Esophagus muscularis mucosa (tissue), 4 donors: Measurements from ENCODE around the gene YY2. TPM values are rescaled to one million over a fixed set of nuclear protein-coding genes. Genes with fewer than 3 reads are reported as not detected.
"Not testable (repeated sequence)": the region's sequence is repeated elsewhere in the genome, so short reads cannot be mapped to it uniquely, and the experiment has no call there.

Experiments
- DNase-seq: peaks from one replicate; pipeline ENCODE4 v3.0.0-alpha.2; 2017; ENCODE audit errors: extremely low spot score
- H3K27ac ChIP-seq, 4 donors: fragments of 200-600 bp; sonication (generic); replicated peaks in 1 of 4; 1 replicate in 3 of 4; 2 replicates in 1 of 4; pipeline ENCODE4 v1.5.1; 2016 to 2019; ENCODE audit warnings: mild to moderate bottlenecking in 1 of 4
- H3K27me3 ChIP-seq, 4 donors: fragments of 200-600 bp; sonication (generic); one replicate each; pipeline versions ENCODE4 v1.5.1 to v1.6.0; 2016 to 2019
- H3K36me3 ChIP-seq, 4 donors: fragments of 200-600 bp; sonication (generic); one replicate each; pipeline ENCODE4 v1.5.1; 2016 to 2019
- H3K4me1 ChIP-seq, 4 donors: fragments of 200-600 bp; sonication (generic); one replicate each; pipeline ENCODE4 v1.5.1; 2016 to 2019
- H3K4me3 ChIP-seq, 4 donors: fragments of 200-600 bp; sonication (generic); 1 replicate in 2 of 4; 2 replicates in 2 of 4; pipeline ENCODE4 v1.5.1; 2016 to 2019; ENCODE audit warnings: mild to moderate bottlenecking in 4 of 4, moderate library complexity in 1 of 4
- H3K9me3 ChIP-seq, 4 donors: fragments of 200-600 bp; sonication (generic); 1 replicate in 3 of 4; 2 replicates in 1 of 4; pipeline ENCODE4 v1.5.1; 2016 to 2019
- CTCF ChIP-seq, 3 experiments: fragments of 200-600 bp in 2 of 3; fragments of 450-650 bp in 1 of 3; sonication (generic) in 2 of 3; IDR thresholded peaks; one replicate each; pipeline ENCODE4 v1.5.1; 2017 to 2019; ENCODE audit warnings: antibody characterized with exemption in 3 of 3, mild to moderate bottlenecking in 2 of 3, moderate library complexity in 1 of 3
- EP300 ChIP-seq: sonication (generic); formaldehyde crosslinking; IDR thresholded peaks from one replicate; pipeline ENCODE4 v1.6.1; 2017; ENCODE audit warnings: antibody characterized with exemption
- POLR2A ChIP-seq: fragments of 450-650 bp; IDR thresholded peaks from one replicate; pipeline ENCODE4 v1.6.1; 2017; ENCODE audit warnings: antibody characterized with exemption, moderate library complexity, mild to moderate bottlenecking, low read depth
- POLR2AphosphoS5 ChIP-seq, 2 donors: sonication (generic); formaldehyde crosslinking; IDR thresholded peaks; one replicate each; pipeline ENCODE4 v1.6.1; 2017; ENCODE audit warnings: antibody characterized with exemption in 2 of 2
- WGBS: methylation state at CpG from one replicate; pipeline ENCODE4 v1.1.5; 2018; 5-methylcytosine and 5-hydroxymethylcytosine counted together
- intact Hi-C: fragments of 100-400 bp; cut with DNase I; formaldehyde crosslinking; loops from one replicate; pipeline ENCODE4 v1.15.1; 2023
- total RNA-seq, 4 donors: library from RNA; depleted of rRNA; stranded (reverse); fragments of >200 nt; gene quantifications; one replicate each; pipeline versions ENCODE4 v1.1.0 to v1.2.1, GENCODE V29; 2016

The YY2 gene
- total RNA-seq, 4 donors from 2014 or later = 0.84 to 1.7 (median 1.2) TPM

DNA sequence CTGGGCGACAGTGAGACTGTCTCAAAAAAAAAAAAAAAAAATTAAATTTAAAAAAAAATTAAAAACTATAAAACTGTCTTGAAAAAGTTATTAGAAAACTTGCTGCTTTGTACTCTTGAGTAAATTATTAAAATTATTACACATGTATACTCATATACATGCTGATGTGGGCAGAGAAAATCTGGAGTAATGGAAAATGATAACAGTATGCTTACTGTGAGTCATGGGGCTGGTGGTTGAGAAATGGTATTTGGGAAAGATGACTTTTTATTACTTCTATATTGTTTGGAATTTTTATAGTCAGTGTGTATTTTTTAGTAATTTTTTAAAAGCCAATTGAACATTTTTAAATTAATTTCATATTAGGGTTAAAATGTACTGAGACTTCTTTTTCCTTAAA lies 7.5 kb downstream of the YY2 start:
- 100% methylated on average over 1 of the region's 1 CpG for WGBS

GRCh38 chrX:21865436-21865835 lies 9.6 kb downstream of the YY2 start:
- Histone ChIP-seq H3K4me3 (no peak overlapping the region), H3K27ac (no peak overlapping the region), H3K4me1 (peaks cover 0 to 15% (median 2%) of the 10 kb centered on the region in 4 donors), H3K27me3 (no peaks in the 10 kb centered on the region), H3K36me3 (no peaks in the 10 kb centered on the region), H3K9me3 (no peaks in the 10 kb centered on the region)
- no peak for DNase-seq
- intact Hi-C loops = no loop called here
- TF ChIP-seq POLR2AphosphoS5 (IDR thresholded peaks at IDR 0.05) (no peak), CTCF (IDR thresholded peaks at IDR 0.05) (no peak), POLR2A (no peak), EP300 (no peak)

More for the DNA sequence above, 7.5 kb downstream of the YY2 start:
- H3K9me3 ChIP-seq = no peaks in the 10 kb centered on the region
- intact Hi-C loops = no loop called here
- H3K4me1 ChIP-seq = peaks cover 0 to 19% (median 2%) of the 10 kb centered on the region in 4 donors
- no peaks in the 10 kb centered on the region for H3K27me3 ChIP-seq
- H3K4me3 ChIP-seq = no peak overlapping the region
- H3K36me3 ChIP-seq = no peaks in the 10 kb centered on the region
- TF ChIP-seq CTCF (IDR thresholded peaks at IDR 0.05) (no peak), POLR2AphosphoS5 (IDR thresholded peaks at IDR 0.05) (no peak), POLR2A (no peak), EP300 (no peak)
- DNase-seq = no peak
- H3K27ac ChIP-seq = no peak overlapping the region

- no peak overlapping the region for H3K27ac ChIP-seq
- H3K4me1 ChIP-seq = peaks cover 0 to 21% (median 6%) of the 10 kb centered on the region in 4 donors
- DNase-seq = no peak
- WGBS = 62% methylated on average over 1 of the region's 1 CpG
- H3K27me3 ChIP-seq = no peaks in the 10 kb centered on the region
- intact Hi-C loops = no loop called here
- no peaks in the 10 kb centered on the region for H3K9me3 ChIP-seq
- no peak for TF ChIP-seq EP300
- no peak for TF ChIP-seq POLR2AphosphoS5 (IDR thresholded peaks at IDR 0.05)
- TF ChIP-seq CTCF (IDR thresholded peaks at IDR 0.05) = no peak
- no peak for TF ChIP-seq POLR2A
- H3K4me3 ChIP-seq = no peak overlapping the region
- H3K36me3 ChIP-seq = no peaks in the 10 kb centered on the region
Measured at GRCh38 chrX:21870494-21870893, 14.7 kb downstream of the YY2 start.

- H3K9me3 ChIP-seq = no peaks in the 10 kb centered on the region
- peaks cover 0 to 15% (median 5%) of the 10 kb centered on the region in 4 donors for H3K4me1 ChIP-seq
- WGBS = 59% methylated on average over 4 of the region's 4 CpGs
- H3K27ac ChIP-seq = peak overlapping the region; percentile 42 to 60 (median 46)
- no peak overlapping the region for H3K4me3 ChIP-seq
- DNase-seq = no peak
- no peaks in the 10 kb centered on the region for H3K36me3 ChIP-seq
- H3K27me3 ChIP-seq = no peaks in the 10 kb centered on the region
- intact Hi-C loops = no loop called here
- TF ChIP-seq POLR2A (no peak), POLR2AphosphoS5 (IDR thresholded peaks at IDR 0.05) (no peak), CTCF (IDR thresholded peaks at IDR 0.05) (no peak)
Measured at GRCh38 chrX:21873063-21873775, 17.4 kb downstream of the YY2 start.

DNA sequence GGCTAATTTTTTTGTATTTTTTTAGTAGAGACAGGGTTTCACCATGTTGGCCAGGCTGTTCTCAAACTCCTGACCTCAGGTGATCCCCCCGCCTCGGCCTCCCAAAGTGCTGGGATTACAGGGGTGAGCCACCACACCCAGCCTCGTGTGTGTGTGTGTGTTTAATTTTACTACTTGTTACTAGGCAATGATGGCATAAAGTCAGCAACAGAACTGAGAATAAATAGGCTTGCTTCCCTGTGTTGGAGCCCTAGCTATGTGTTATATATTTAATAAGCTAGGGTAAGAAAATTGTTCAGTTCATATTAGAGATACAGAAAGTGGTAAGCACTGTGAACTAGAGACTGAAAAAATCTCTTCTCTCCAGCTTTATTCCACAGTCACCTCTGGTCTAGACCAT lies 18.4 kb downstream of the YY2 start:
- DNase-seq, H3K9me3 ChIP-seq, H3K4me3 ChIP-seq, intact Hi-C loops, H3K27me3 ChIP-seq, H3K27ac ChIP-seq, H3K36me3 ChIP-seq: not testable (repeated sequence)
- peaks cover 0 to 15% (median 5%) of the 10 kb centered on the region in 4 donors for H3K4me1 ChIP-seq
- WGBS = 67% methylated on average over 3 of the region's 3 CpGs
